ENCODE measurements around the gene MAP1LC3A. TPM values are rescaled to one million over a fixed set of nuclear protein-coding genes. Genes with fewer than 3 reads are reported as not detected.

The MAP1LC3A gene
- total RNA-seq, 1 experiment from 2014 or later: not detected

DNA sequence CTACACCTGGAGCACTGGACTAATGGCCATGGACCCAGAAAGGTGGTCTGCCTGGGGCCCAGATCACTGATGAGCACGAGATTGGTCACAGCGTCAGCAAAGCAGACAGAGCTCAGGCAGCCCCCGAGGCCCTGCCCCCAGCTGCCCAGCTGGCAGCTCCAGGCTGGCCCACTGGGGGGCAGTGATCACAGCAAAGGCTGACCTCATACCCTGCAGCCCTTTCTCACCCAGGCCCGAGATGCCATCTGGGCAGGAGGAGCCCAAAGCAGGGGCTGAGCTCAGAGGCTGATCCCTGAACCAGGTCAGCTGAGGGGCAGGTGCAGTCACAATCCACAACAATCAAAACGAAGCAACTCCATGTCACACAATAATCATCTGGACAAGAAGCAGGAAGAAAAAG is 4.1 kb downstream of the MAP1LC3A start (continued):
- no peak for TF ChIP-seq POLR2AphosphoS5 (IDR thresholded peaks at IDR 0.05; ENCODE audit: low read depth, low read length)
- TF ChIP-seq, protein P1, sequence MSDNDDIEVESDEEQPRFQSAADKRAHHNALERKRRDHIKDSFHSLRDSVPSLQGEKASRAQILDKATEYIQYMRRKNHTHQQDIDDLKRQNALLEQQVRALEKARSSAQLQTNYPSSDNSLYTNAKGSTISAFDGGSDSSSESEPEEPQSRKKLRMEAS (IDR thresholded peaks at IDR 0.05): no peak
- TF ChIP-seq, protein P2, sequence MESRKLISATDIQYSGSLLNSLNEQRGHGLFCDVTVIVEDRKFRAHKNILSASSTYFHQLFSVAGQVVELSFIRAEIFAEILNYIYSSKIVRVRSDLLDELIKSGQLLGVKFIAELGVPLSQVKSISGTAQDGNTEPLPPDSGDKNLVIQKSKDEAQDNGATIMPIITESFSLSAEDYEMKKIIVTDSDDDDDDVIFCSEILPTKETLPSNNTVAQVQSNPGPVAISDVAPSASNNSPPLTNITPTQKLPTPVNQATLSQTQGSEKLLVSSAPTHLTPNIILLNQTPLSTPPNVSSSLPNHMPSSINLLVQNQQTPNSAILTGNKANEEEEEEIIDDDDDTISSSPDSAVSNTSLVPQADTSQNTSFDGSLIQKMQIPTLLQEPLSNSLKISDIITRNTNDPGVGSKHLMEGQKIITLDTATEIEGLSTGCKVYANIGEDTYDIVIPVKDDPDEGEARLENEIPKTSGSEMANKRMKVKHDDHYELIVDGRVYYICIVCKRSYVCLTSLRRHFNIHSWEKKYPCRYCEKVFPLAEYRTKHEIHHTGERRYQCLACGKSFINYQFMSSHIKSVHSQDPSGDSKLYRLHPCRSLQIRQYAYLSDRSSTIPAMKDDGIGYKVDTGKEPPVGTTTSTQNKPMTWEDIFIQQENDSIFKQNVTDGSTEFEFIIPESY (IDR thresholded peaks at IDR 0.05; ENCODE audit: extremely low read depth, insufficient replicate concordance, low read length): no peak
- TF ChIP-seq ZNF274 (IDR thresholded peaks at IDR 0.05; ENCODE audit: low read depth, low read length): no peak
- TF ChIP-seq TCF7L2 (IDR thresholded peaks at IDR 0.05; ENCODE audit: borderline replicate concordance, extremely low read depth, insufficient read depth, insufficient read length): peak; percentile 17

DNA sequence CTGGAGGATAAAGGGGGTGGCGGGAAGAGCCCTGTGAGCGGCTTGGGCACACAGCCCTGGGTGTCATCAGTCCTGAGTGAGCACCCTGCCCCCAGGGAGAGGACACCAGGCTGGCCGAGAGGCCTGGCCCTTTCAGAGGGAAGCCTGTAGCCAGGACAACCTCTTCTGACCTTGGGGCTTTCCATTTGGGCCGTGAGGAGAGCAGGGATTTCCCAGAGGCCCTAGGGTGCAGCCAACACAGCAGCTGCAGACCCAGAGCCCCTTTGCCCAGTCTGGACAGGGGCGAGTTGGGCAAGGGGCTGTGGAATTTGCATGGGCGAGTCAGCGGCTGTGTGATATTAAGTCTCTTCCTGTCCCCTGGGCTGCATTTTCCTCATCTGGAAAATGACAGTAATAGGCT is 6.3 kb downstream of the MAP1LC3A start:
- ChIA-PET RAD21 (ENCODE audit: low non-redundant PET in 1 of 2, low total read pairs in 2 of 2, uncharacterized antibody in 2 of 2, unreplicated experiment in 2 of 2) (no interaction called here), CTCF (no interaction called here), POLR2A (no interaction called here)
- no peak overlapping the region for H3K9ac ChIP-seq (ENCODE audit: low read length)
- no peak overlapping the region for H3K27ac ChIP-seq (ENCODE audit: low read depth, low read length)
- no peaks in the 10 kb centered on the region for H3K4me1 ChIP-seq (ENCODE audit: control insufficient read depth in 1 of 2, insufficient read depth in 2 of 2, low read length in 2 of 2)
- no peak for TF ChIP-seq EZH2phosphoT487 (IDR thresholded peaks at IDR 0.05; ENCODE audit: borderline replicate concordance)
- TF ChIP-seq CEBPB (IDR thresholded peaks at IDR 0.05; ENCODE audit: low read depth): no peak
- TF ChIP-seq, protein P2 (IDR thresholded peaks at IDR 0.05; ENCODE audit: extremely low read depth, insufficient replicate concordance, low read length): no peak
- TF ChIP-seq, protein P1 (IDR thresholded peaks at IDR 0.05): no peak
- TF ChIP-seq FOSL1 (IDR thresholded peaks at IDR 0.05; ENCODE audit: low read depth): no peak
- TF ChIP-seq SP1 (IDR thresholded peaks at IDR 0.05; ENCODE audit: low read depth): no peak
- no peak for TF ChIP-seq YY1 (IDR thresholded peaks at IDR 0.05; ENCODE audit: extremely low read depth, insufficient replicate concordance, low read depth, low read length)
- no peak for TF ChIP-seq ZNF274 (IDR thresholded peaks at IDR 0.05; ENCODE audit: low read depth, low read length)
- TF ChIP-seq SIN3A (IDR thresholded peaks at IDR 0.05; ENCODE audit: low read depth): no peak
- TF ChIP-seq, protein P3, sequence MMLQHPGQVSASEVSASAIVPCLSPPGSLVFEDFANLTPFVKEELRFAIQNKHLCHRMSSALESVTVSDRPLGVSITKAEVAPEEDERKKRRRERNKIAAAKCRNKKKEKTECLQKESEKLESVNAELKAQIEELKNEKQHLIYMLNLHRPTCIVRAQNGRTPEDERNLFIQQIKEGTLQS (IDR thresholded peaks at IDR 0.05): no peak
- TF ChIP-seq ELF1 (IDR thresholded peaks at IDR 0.05; ENCODE audit: borderline replicate concordance, low read depth): no peak
- TF ChIP-seq TCF7L2 (IDR thresholded peaks at IDR 0.05; ENCODE audit: borderline replicate concordance, extremely low read depth, insufficient read depth, insufficient read length): no peak
- no peak for TF ChIP-seq POLR2A (IDR thresholded peaks at IDR 0.05; ENCODE audit: borderline replicate concordance, extremely low read depth, insufficient read depth, insufficient read length)
- TF ChIP-seq POLR2AphosphoS5 (IDR thresholded peaks at IDR 0.05; ENCODE audit: low read depth, low read length): no peak
- H3K4me2 ChIP-seq (ENCODE audit: low read length): no peak overlapping the region
- H3K4me3 ChIP-seq (replicated peaks in 1 of 2; ENCODE audit: low read depth in 1 of 2, low read length in 2 of 2): no peak overlapping the region
- DNase-seq (ENCODE audit: low read depth, low spot score): no peak
- H3K79me2 ChIP-seq (ENCODE audit: insufficient read depth, low read length): no peaks in the 10 kb centered on the region
- intact Hi-C loops (cut with micrococcal nuclease): no loop called here
- no peaks in the 10 kb centered on the region for H4K20me1 ChIP-seq (ENCODE audit: insufficient read depth)
- no peaks in the 10 kb centered on the region for H3K9me2 ChIP-seq (ENCODE audit: insufficient read depth)
- no peaks in the 10 kb centered on the region for H3K36me3 ChIP-seq (ENCODE audit: control insufficient read depth in 1 of 2, insufficient read depth in 2 of 2, low read length in 2 of 2)
- ATAC-seq: no peak
- BruUV-seq (replicated peaks): no TSS peak
- no peaks in the 10 kb centered on the region for H3K27me3 ChIP-seq (ENCODE audit: insufficient read depth, low read length)
- H2AFZ ChIP-seq (ENCODE audit: low read depth, low read length, poor library complexity, severe bottlenecking): no peak overlapping the region
- no peaks in the 10 kb centered on the region for H3K9me3 ChIP-seq (ENCODE audit: control insufficient read depth in 1 of 2, insufficient read depth in 1 of 2, low read depth in 1 of 2, low read length in 2 of 2)
